HG02852 (cell line): ENCODE results near the gene HMSD.

ENCODE experiments used
- ATAC-seq: cut with Tn5 transposase; IDR thresholded peaks from one replicate; pipeline ENCODE4 v1.9.1; 2021; ENCODE audit warnings: mild to moderate bottlenecking, moderate library complexity; ENCODE audit not compliant: unreplicated experiment

HMSD gene

DNA sequence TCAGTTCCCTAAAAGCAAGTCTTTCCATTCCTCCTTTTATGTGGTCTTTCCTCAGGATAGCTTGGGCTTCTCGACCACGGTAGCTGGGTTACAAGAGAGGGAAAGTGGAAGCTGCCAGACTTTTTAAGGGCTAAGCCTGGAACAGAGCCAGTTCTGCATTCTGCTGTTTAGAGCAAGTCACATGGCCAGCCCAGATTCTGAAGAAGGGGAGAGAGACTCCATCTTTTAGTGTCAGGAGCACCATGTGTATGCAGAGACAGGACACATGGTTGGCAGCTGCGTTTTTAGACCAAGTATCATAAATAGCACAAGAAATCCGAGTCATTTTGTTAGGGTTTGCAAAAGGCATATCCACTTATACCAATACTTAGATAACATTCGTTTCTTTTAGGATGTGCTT is 4.7 kb downstream of the HMSD start:
- ATAC-seq = no peak

DNA sequence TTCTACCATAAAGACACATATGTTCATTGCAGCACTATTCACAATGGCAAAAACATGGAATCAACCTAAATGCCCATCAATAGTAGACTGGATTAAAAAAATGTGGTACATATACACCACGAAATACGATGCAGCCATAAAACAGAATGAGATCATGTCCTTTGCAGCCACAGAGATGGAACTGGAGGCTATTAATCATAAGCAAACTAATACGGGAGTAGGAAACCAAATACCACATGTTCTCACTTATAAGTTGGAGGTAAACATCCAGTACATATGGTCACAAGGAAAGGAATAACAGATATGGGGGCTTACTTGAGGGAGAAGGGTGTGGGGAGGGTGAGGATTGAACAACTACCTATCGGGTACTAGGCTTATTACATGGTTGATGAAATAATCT is 7.7 kb downstream of the HMSD start:
- ATAC-seq = no peak

DNA sequence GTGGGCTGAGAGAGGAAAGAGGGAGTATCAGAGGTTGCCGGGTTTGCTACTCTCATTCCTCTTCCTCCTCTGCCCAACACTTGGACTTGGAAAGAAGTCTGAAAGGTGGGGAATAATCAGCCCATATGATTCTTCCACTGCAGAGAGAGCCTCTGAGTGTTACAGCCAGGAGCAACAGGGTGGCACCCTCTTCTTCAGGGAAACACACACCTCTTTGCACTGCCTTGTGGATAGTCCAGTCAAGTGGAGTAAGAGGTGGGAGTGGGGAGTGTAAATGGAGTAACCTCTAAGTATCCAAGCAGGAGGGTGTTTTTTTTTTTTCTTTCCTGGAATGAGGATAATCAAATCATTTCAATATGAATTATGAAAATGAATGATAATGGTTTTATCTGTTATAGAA is 11.8 kb downstream of the HMSD start:
- ATAC-seq = no peak

DNA sequence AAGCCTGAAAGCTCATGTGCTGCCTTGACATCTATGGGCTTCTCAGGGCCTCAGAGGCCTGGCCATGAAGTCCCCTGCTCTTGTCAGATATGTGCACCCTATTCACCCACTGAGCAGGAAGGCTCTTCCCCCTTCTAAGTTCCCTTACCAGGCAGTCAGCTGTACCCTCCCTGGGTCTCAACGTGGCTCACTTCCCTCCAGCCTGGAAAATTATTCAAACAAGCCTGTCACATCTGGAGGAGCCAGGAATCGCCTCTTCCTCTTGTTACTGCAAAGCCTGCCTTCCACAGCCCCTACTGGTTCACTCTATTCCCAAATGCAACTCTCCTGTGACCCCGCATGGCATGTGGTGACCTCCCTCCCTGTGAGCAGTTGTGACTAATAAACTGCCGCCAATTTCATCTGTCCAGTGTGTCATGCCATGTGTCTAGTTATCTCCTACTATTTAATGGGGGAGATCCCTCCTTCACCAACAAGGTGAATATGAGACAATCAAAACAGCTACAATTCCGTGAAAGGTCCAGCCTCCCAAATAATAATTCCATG is 12.4 kb downstream of the HMSD start:
- no peak for ATAC-seq

DNA sequence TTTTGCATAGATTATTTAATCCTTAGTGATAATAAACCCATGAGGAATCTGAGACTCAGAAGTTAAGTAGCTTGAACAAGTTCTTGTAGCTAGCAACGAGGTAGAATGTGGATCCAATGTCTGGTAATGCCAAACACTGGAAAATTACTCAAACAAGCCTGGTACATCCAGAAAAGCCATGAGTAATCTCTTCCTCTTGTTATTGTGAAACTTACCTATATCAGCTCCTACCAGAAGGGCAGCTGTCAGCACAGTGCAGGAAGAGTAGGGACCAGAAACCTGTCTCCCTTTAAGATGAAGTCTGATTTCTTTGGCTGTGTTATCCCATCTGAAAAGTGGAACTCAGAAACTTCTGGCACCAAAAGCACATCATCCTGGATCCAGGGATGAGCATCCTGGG is 13.0 kb downstream of the HMSD start:
- ATAC-seq = no peak

DNA sequence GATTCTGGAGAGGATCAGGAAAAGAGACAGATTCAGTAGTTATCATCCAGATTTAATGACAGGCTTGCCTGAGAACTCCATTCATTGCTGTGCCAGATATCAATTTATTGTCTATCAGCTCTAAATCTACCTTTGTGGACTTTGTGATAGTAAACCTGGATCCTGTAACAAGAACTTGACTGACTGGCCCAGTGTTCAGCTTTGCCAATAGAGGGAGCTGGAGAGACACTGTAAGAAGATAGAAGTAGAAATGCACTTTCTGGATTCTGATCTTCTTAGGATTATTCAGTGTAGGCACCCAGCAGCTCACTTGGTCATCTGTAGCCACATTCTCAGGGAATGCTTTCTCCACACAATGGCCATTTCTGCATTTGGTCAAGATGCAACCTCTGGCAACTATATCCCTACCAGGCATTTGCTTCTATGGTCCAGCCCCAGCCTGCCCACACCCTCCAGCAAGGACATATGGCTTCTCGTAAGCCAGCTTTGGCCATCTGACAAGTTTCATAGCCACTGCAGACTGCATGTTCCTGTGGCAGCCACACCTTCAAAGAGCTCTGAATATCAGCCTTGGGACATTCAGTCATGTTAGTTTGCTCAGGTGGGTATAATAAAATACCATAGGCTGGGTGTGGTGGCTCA is 14.6 kb downstream of the HMSD start:
- ATAC-seq = peak; percentile 84

DNA sequence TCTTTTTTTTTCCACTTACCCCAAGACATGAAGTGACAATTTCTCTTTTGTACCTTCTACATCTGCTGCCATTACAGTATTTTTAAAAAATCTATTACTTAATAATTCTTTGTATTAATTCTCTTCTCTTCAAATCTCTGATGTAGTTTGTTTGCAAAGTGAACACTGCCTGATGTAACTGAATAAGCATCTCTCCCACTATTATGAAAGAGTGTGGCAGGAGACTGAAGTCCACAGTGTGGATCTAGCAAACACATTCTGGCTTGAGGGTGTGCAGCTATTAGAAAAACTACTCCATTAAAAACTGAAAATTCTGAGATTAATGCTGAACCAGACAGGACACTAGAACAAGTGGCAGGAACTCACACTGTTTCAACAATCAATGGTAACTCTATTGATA is 15.8 kb downstream of the HMSD start:
- ATAC-seq = no peak

DNA sequence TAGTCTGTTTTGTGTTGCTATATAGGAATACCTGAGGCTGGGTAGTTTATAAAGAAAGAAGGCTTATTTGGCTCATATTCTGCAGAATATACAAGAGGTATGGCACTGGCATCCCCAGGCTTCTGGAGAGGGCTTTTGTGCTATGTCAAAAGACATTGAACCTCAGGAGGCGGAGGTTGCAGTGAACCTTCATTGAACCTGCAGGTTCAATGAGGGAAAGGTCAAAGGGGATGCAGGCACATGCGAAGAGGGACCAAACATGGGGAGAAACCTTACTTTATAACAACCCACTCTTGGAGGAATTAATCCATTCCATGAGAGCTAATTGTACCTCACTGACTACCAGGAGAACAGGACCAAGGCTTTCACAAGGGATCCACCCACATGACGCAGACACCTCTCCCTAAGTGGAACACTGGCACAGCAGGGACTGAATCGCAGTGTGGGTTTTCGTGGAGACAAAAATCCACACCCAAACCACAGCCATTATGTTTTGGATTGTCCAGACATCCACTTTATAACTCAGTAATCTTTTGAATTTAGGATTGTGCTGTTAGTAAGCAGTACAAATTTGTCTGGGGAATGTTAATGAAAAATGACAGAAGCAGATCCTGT is 16.7 kb downstream of the HMSD start:
- no peak for ATAC-seq

DNA sequence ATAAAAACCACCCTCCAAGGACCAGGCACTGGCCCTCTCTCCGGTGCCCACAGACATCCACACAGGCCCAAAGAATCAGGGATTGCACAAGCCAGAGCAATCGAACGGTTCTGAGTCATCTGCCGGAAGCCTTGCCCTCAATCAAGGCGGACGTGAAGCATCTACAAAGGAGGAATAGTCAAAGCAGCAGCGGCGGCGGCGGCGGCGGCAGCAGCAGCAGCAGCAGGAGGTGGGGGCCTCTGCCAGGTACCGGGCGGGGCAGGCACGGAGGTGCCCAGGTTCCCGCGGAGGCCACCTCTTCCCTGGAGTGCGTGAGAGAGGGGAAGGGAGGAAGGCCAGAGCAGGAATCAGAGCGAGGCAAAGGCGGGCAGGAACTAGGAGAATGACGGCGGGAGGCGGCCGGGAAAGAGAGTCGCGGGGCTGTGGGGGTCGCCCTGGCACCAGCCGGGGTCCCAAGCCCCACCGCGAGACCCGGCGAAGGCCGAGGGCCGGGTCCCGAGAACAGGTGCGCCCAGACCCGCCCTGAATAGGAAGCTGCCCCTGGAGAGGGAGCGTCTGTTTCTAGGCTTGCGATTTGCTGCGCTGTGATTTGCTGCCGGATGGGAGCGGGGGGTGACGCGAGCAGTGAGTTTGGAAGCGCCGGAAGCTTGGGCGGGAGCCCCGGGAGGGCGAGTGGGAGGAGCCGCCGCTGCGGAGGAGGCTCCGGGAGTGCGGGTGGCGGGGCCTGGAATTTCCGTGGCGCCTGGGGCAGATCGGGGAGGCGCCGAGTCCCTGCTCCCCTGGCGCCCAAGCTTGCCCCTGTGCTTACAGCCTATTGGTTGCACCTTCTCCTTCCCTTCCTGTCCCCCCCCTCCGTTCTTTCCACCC is 21.1 kb downstream of the HMSD start, which contains the start of gene SERPINB8:
TSS of gene SERPINB8 (plus strand) at position 140 of the 867 bp plus-strand sequence. CDS start 8,228 bp downstream, outside the sequence.
- ATAC-seq = peak; percentile 93

DNA sequence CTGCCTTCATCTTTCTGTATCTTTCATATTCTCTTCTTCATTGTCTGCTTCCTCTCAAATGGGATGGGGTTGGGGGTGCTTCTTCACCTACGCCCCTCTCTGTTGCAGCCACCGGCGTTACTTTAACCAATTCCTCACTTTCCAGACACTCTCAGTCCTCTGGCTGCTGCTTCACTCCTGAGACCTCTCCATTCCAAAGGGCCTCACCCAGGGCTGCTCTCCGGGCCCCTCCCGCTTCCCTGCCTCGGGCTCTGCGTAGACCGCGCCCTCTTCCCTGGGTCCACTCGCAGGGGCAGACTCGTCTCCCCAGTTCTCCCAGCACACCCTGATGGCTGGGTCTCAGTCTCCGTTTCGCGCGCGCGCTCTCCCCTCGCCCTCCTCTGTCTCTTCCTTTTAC is 21.7 kb downstream of the HMSD start:
- ATAC-seq = no peak

DNA sequence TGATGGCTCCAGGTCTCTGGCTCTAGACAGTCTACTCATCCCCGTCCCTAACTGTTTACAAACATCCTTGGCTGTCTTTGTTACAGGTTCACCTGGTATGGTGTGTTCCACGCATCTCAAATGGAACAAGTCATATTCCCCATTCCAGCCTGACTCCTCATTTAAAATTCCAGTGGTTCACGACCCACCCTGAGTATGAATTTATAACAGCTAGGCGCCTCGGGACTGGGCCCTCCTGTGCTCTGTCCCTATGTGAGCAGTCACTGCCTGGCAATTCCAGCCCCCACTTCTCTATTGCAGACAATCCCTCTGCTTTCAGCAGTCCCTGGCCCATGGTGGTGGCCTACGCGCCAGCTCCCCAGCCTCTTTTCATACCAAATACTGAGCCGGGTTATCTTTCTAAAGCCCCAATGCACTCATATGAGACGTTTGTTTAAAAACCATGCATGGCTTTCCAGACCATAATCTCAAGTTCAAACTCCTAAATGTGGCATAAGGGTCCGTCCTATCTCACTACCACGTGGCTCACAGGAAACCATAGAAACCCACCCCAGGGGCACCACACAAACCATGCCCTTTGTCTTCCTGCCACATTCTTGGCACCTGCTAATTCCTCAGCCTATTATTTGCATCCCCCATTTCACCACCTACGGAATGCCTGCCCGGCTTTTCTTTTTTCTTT is 22.4 kb downstream of the HMSD start:
- no peak for ATAC-seq

DNA sequence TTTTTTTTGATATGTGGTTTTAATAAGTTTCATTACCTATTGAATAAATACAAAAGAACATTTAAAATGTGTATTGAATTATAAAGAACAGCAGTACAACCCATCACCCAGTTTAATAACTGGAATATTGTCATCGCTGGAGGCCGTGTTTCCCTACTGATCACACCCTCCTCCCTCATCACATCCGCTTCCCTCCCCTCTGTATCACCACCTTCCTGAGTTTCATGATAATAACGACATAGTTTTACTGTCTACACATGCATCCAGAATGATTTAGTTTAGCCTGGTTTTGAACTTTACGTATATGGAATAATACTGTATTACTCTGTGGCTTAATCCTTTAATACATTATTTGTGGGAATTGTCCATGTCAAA is 22.9 kb downstream of the HMSD start:
- no peak for ATAC-seq

DNA sequence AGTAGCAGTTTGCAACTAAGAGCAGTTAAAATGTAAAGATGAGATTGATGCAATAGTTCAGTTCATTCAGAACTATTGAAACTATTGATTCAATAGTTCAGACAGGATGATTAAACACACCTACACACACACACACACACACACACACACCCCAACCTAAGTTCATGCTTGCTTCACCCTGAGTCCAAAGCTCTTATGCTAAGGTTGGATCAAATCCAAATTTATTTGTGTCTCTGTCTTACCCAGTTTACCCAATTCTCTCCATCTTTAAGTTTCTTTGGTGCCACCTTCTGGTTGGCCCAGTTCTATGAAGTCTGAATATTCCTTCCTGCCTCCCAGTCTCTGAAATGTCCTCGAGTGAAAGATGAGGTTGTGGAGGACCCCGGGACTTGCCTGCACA is 25.9 kb downstream of the HMSD start:
- no peak for ATAC-seq

DNA sequence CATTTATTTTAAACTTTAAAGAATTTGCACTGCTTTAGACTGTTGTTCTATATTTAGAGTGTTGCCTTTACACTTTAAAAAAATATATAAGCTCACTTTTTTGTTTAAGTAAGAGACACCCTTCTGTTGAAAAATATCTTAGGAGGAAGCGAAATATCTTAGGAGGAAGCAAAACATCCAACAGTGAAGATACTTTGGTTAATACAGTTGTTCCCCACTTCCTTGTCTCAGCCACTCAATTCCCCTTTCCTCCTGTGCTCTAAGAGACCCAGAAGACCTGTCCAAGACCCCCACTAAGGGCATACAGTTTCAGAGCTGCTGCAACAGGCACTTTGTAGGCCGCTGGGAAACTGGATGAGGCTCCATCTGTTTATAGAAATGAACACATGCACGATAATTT is 26.5 kb downstream of the HMSD start:
- ATAC-seq = peak; percentile 39

DNA sequence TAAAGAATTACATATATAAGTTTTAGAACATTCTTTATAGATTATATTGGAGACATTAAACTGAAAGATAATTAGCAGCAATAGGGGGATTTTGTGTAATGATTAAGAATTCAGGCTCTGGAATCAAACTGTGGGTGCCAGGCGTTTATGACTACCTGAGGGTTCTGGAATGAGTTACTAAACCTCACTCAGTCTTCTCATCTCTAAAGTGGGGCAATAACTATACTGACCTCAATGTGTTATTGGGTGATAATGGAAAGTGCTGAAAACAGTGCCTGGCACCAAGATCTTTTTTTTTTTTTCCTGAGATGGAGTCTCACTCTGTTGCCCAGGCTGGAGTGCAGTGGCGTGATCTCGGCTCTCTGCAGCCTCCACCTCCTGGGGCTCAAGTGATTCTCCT is 27.9 kb downstream of the HMSD start:
- no peak for ATAC-seq

DNA sequence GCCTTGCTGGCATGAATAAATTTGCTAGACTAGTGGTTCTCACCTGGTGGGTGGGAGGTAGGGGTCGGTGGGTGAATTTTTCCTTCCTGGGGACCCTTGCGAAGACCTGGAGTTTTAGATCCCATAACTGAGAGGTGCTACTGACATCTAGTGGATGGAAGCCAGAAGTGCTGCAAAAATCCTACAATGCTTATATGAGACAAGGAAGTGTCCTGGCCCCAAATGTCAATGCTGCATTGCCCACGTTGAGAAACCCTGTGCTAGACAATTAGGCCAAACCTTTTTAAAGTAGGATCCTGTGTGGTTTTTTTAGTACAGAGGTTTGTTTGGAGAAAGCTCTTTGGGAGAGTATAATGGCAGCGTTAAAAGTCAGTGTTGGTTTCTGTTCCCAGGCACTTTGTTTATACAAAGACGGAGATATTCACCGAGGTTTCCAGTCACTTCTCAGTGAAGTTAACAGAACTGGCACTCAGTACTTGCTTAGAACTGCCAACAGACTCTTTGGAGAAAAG is 30.4 kb downstream of the HMSD start:
- ATAC-seq = peak; percentile 54

DNA sequence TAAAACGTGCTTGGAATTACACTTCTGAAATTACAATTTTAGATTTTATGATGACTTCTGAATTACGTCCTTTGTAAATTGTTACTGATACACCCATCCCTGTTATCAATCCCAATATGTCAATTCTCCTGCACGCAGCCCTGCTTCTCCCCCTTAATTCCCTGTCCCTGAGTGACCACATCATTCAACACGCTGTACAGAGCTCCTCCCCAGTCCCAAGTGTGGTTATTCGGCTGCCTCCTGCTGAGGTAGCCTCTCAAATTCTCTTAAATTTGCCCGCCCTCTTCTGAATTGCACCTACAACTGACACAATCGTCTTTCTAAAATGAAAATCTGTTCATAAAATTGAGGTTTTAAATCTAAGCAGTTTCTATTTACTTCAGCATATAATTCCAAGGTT is 30.9 kb downstream of the HMSD start:
- no peak for ATAC-seq

DNA sequence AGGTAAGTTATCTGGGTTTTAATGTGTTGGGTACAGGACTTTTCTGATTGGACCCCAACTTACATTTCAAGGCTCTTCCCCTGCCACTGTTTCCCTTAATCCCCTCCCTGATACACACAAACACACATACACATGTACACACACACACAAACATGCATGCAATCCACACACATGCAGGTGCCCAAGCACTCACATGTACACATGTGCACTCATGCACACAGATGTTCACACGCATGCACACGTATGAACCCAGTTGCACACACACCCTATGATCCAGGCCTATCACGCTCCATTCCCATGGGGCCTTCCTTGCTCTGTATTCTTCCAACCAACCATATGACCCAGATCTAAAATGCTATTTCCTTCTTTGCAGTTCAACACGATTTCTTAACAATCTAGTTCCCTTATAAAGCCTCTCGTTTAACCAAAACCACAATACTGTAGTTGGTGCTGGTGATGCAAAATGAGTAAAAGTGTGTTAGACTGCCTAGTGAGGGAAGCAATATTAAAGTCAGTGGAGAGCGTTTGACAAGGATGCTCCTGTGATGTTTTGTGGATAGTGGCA is 31.9 kb downstream of the HMSD start:
- no peak for ATAC-seq

DNA sequence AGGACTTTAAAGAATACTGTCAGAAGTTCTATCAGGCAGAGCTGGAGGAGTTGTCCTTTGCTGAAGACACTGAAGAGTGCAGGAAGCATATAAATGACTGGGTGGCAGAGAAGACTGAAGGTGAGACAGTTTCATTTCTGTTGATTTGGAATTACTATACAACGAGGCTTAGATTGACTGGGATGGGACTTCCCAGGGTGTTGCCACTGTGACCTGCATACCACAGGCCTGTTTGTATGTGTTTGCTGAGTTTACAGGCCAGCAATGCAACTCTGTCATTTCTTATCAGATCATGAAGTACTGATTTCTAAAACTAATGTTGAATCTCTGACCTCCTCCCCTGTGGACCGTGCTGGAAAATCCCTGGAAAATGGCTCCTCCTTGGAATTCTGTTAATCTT is 32.6 kb downstream of the HMSD start:
- ATAC-seq = peak; percentile 48

DNA sequence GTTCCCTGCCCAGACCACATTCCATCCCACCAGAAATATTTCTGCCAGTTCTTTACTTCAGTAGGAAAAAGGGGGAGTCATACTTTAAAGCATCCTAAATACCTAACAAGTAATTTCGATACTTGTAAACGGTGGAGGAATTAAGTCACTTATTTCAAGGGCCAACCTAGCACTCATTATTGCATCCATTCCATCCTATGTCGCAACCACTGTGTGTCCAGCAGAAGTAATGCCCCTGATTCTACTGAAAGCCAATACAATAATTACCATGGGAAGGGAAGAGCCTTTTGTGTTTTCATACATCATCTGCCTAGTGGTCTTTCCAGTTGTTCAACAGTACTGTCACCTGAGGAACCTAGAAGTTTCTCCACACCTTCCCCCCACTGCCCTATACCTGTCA is 33.3 kb downstream of the HMSD start:
- no peak for ATAC-seq

DNA sequence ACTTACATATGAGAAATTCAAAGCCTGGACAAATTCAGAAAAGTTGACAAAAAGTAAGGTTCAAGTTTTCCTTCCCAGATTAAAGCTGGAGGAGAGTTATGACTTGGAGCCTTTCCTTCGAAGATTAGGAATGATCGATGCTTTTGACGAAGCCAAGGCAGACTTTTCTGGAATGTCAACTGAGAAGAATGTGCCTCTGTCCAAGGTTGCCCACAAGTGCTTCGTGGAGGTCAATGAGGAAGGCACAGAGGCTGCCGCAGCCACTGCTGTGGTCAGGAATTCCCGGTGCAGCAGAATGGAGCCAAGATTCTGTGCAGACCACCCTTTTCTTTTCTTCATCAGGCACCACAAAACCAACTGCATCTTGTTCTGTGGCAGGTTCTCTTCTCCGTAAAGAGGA is 37.8 kb downstream of the HMSD start:
- no peak for ATAC-seq
